ENCODE measurements around the gene GJB3. TPM values are rescaled to one million over a fixed set of nuclear protein-coding genes. Genes with fewer than 3 reads are reported as not detected.
"Not testable (repeated sequence)": the region's sequence is repeated elsewhere in the genome, so short reads cannot be mapped to it uniquely, and the experiment has no call there.

Gene GJB3
- total RNA-seq, 3 donors from 2014 or later (not counting 1 experiment from before 2014, with no cell fraction given), result not detected

- no peak overlapping the region for H3K4me3 ChIP-seq (ENCODE audit: low read length)
- ATAC-seq (no peak), DNase-seq (no peak)
- H3K27me3 ChIP-seq (ENCODE audit: control insufficient read depth, insufficient read depth, low read length), result peaks cover 5% of the 10 kb centered on the region
- no peaks in the 10 kb centered on the region for H3K4me1 ChIP-seq (ENCODE audit: control insufficient read depth, insufficient read depth, low read length)
- intact Hi-C loops (cut with micrococcal nuclease), result no loop called here
- H3K27me3 Mint-ChIP-seq (ENCODE audit: low read depth in 2 of 2), result peaks cover 0 to 5% of the 10 kb centered on the region in 2 donors
- 94% methylated on average over 2 of the region's 3 CpGs for WGBS (ENCODE audit: insufficient coverage)
- no peak overlapping the region for H3K27ac ChIP-seq (ENCODE audit: low read length)
- H3K9me3 Mint-ChIP-seq, result no peaks in the 10 kb centered on the region
- no peaks in the 10 kb centered on the region for H3K4me1 Mint-ChIP-seq
- no peak for TF ChIP-seq CTCF (IDR thresholded peaks at IDR 0.05)
- H3K4me3 Mint-ChIP-seq, result no peak overlapping the region
- no peaks in the 10 kb centered on the region for H3K9me3 ChIP-seq (ENCODE audit: control insufficient read depth, insufficient read depth, low read length)
- no peaks in the 10 kb centered on the region for H3K36me3 Mint-ChIP-seq
- no peaks in the 10 kb centered on the region for H3K36me3 ChIP-seq (ENCODE audit: control insufficient read depth, insufficient read depth, low read length)
- no peak overlapping the region for H3K27ac Mint-ChIP-seq
Observed at GRCh38 chr1:34768856-34769255, 12.2 kb upstream of the GJB3 start.

- TF ChIP-seq CTCF (IDR thresholded peaks at IDR 0.05), result no peak
- Histone ChIP-seq H3K4me3 (ENCODE audit: low read length) (no peak overlapping the region), H3K36me3 (ENCODE audit: control insufficient read depth, insufficient read depth, low read length) (no peaks in the 10 kb centered on the region), H3K9me3 (ENCODE audit: control insufficient read depth, insufficient read depth, low read length) (no peaks in the 10 kb centered on the region), H3K4me1 (ENCODE audit: control insufficient read depth, insufficient read depth, low read length) (no peaks in the 10 kb centered on the region), H3K27ac (ENCODE audit: low read length) (no peak overlapping the region), H3K27me3 (ENCODE audit: control insufficient read depth, insufficient read depth, low read length) (peaks cover 5% of the 10 kb centered on the region)
- Mint-ChIP-seq H3K27ac (no peak overlapping the region), H3K4me1 (no peaks in the 10 kb centered on the region), H3K9me3 (no peaks in the 10 kb centered on the region), H3K4me3 (no peak overlapping the region), H3K27me3 (ENCODE audit: low read depth in 2 of 2) (peaks cover 0 to 9% of the 10 kb centered on the region in 2 donors), H3K36me3 (no peaks in the 10 kb centered on the region)
- DNase-seq (no peak), ATAC-seq (no peak)
- intact Hi-C loops (cut with micrococcal nuclease), result no loop called here
- WGBS (ENCODE audit: insufficient coverage), result 84% methylated on average over 5 of the region's 5 CpGs
Observed at GRCh38 chr1:34770891-34771504, 10.0 kb upstream of the GJB3 start.

- Histone ChIP-seq H3K36me3 (ENCODE audit: control insufficient read depth, insufficient read depth, low read length) (no peaks in the 10 kb centered on the region), H3K4me3 (ENCODE audit: low read length) (no peak overlapping the region), H3K27me3 (ENCODE audit: control insufficient read depth, insufficient read depth, low read length) (peaks cover 5% of the 10 kb centered on the region), H3K4me1 (ENCODE audit: control insufficient read depth, insufficient read depth, low read length) (no peaks in the 10 kb centered on the region), H3K9me3 (ENCODE audit: control insufficient read depth, insufficient read depth, low read length) (no peaks in the 10 kb centered on the region), H3K27ac (ENCODE audit: low read length) (no peak overlapping the region)
- no peak for DNase-seq
- Mint-ChIP-seq H3K4me3 (no peak overlapping the region), H3K27ac (no peak overlapping the region), H3K4me1 (no peaks in the 10 kb centered on the region), H3K9me3 (no peaks in the 10 kb centered on the region), H3K27me3 (ENCODE audit: low read depth in 2 of 2) (peaks cover 0 to 9% of the 10 kb centered on the region in 2 donors), H3K36me3 (no peaks in the 10 kb centered on the region)
- TF ChIP-seq CTCF (IDR thresholded peaks at IDR 0.05), result no peak
- no peak for ATAC-seq
- 88% methylated on average over 16 of the region's 16 CpGs for WGBS (ENCODE audit: insufficient coverage)
- intact Hi-C loops (cut with micrococcal nuclease), result no loop called here
Observed at GRCh38 chr1:34771573-34772371, 9.2 kb upstream of the GJB3 start.

- H3K9me3 ChIP-seq (ENCODE audit: control insufficient read depth, insufficient read depth, low read length); H3K4me1 ChIP-seq (ENCODE audit: control insufficient read depth, insufficient read depth, low read length); intact Hi-C loops (cut with micrococcal nuclease); H3K4me3 Mint-ChIP-seq; DNase-seq; ATAC-seq; H3K36me3 Mint-ChIP-seq; H3K4me3 ChIP-seq (ENCODE audit: low read length); H3K36me3 ChIP-seq (ENCODE audit: control insufficient read depth, insufficient read depth, low read length); H3K27ac ChIP-seq (ENCODE audit: low read length); H3K4me1 Mint-ChIP-seq; H3K27ac Mint-ChIP-seq; H3K9me3 Mint-ChIP-seq; H3K27me3 ChIP-seq (ENCODE audit: control insufficient read depth, insufficient read depth, low read length): not testable (repeated sequence)
- peaks cover 6 to 13% of the 10 kb centered on the region in 2 donors for H3K27me3 Mint-ChIP-seq (ENCODE audit: low read depth in 2 of 2)
- 95% methylated on average over 4 of the region's 4 CpGs for WGBS (ENCODE audit: insufficient coverage)
Observed at GRCh38 chr1:34773114-34773513, 7.9 kb upstream of the GJB3 start.
